OCI-LY7 (cell line): Measurements from ENCODE around the gene MEF2C. TPM values are rescaled to one million over a fixed set of nuclear protein-coding genes. Genes with fewer than 3 reads are reported as not detected.

Experiments
- BruUV-seq: library from RNA; stranded (reverse); fragments of 400-500 nt; replicated peaks from 2 replicates; lab custom pipeline; 2021; lab: Mats Ljungman, UMichigan
- CTCF ChIA-PET: fragments of 300-600 bp; sonication (Branson Sonifier 250); formaldehyde crosslinking; loops from one replicate; lab custom pipeline; 2022; ENCODE audit warnings: antibody characterized with exemption; ENCODE audit not compliant: unreplicated experiment; lab: Charles Lee
- POLR2A ChIA-PET: fragments of 300-600 bp; sonication (Branson Sonifier 250); formaldehyde crosslinking; loops from one replicate; lab custom pipeline; 2022; ENCODE audit warnings: antibody characterized with exemption; lab: Charles Lee
- DNase-seq: peaks from one replicate; pipeline ENCODE4 v3.0.0-alpha.2; 2015; ENCODE audit warnings: low spot score
- H2AFZ ChIP-seq: fragments of 200-600 bp; sonication (generic), shearing (Covaris generic); 2 replicates; pipeline ENCODE4 v1.6.1; 2014; ENCODE audit warnings: mild to moderate bottlenecking, antibody characterized with exemption, low read length, moderate library complexity
- H3K27ac ChIP-seq: fragments of 200-600 bp; sonication (generic); 2 replicates; pipeline ENCODE4 v1.5.1; 2014; ENCODE audit warnings: mixed run types, low read depth, mild to moderate bottlenecking, moderate library complexity, low read length, inconsistent platforms; ENCODE audit not compliant: poor library complexity, severe bottlenecking
- H3K36me3 ChIP-seq: fragments of 200-600 bp; sonication (generic); 2 replicates; pipeline ENCODE4 v1.6.1; 2014; ENCODE audit warnings: mild to moderate bottlenecking, antibody characterized with exemption, low read length, moderate library complexity, mixed read lengths; ENCODE audit not compliant: insufficient read depth
- H3K4me1 ChIP-seq: fragments of 200-600 bp; sonication (generic); 2 replicates; pipeline ENCODE4 v1.5.1; 2014; ENCODE audit warnings: mild to moderate bottlenecking, low read length; ENCODE audit not compliant: insufficient read depth, poor library complexity, severe bottlenecking
- H3K4me2 ChIP-seq: fragments of 200-600 bp; sonication (generic); 2 replicates; pipeline ENCODE4 v1.6.1; 2014; ENCODE audit warnings: mild to moderate bottlenecking, low read length
- H3K4me3 ChIP-seq: fragments of 200-600 bp; sonication (generic); 2 replicates; pipeline ENCODE4 v1.5.1; 2014; ENCODE audit warnings: mild to moderate bottlenecking, low read depth, low read length; ENCODE audit not compliant: poor library complexity, severe bottlenecking
- H3K79me2 ChIP-seq: fragments of 200-600 bp; sonication (generic); 2 replicates; pipeline ENCODE4 v1.6.1; 2016; ENCODE audit warnings: low read depth, mild to moderate bottlenecking, low read length, moderate library complexity, mixed read lengths; ENCODE audit not compliant: insufficient read depth
- H3K9me2 ChIP-seq: fragments of 200-600 bp; sonication (generic); 2 replicates; pipeline ENCODE4 v1.6.1; 2016; ENCODE audit warnings: mild to moderate bottlenecking, low read length, mixed read lengths; ENCODE audit not compliant: insufficient read depth
- H3K9me3 ChIP-seq: fragments of 200-600 bp; sonication (generic); 2 replicates; pipeline ENCODE4 v1.6.1; 2014; ENCODE audit warnings: mild to moderate bottlenecking, mixed run types, low read length, mixed read lengths
- H4K20me1 ChIP-seq: fragments of 200-600 bp; sonication (generic); 2 replicates; pipeline ENCODE4 v1.6.1; 2014; ENCODE audit warnings: mild to moderate bottlenecking, antibody characterized with exemption, low read length, moderate library complexity, mixed read lengths; ENCODE audit not compliant: insufficient read depth
- EZH2phosphoT487 ChIP-seq: fragments of 200-600 bp; sonication (generic); IDR thresholded peaks from 2 replicates; pipeline ENCODE4 v1.6.1; 2018; ENCODE audit warnings: low read depth, borderline replicate concordance, mild to moderate bottlenecking, mixed run types, antibody characterized with exemption, low read length, moderate library complexity, mixed read lengths
- intact Hi-C: fragments of 100-400 bp; cut with micrococcal nuclease; formaldehyde crosslinking; loops from one replicate; pipeline ENCODE4 v1.10.0; 2022; ENCODE audit not compliant: unreplicated experiment
- total RNA-seq, 2 experiments: library from RNA; depleted of rRNA in 1 of 2; stranded (reverse); fragments of >200 nt in 1 of 2; shearing (Covaris generic) in 1 of 2; gene quantifications; 2 replicates each; pipeline ENCODE4 v1.2.3, GENCODE V29; 2014 to 2022
- TF ChIP-seq, protein P1 (sequence below): fragments of 200-600 bp; sonication (generic); conservative IDR thresholded peaks from 2 replicates; pipeline ENCODE4 v1.5.1; 2014; ENCODE audit warnings: mild to moderate bottlenecking, antibody characterized with exemption, low read length, moderate library complexity, mixed read lengths

The MEF2C gene
- total RNA-seq, 2 experiments from 2014 or later: 5.5 to 57.6 TPM

DNA sequence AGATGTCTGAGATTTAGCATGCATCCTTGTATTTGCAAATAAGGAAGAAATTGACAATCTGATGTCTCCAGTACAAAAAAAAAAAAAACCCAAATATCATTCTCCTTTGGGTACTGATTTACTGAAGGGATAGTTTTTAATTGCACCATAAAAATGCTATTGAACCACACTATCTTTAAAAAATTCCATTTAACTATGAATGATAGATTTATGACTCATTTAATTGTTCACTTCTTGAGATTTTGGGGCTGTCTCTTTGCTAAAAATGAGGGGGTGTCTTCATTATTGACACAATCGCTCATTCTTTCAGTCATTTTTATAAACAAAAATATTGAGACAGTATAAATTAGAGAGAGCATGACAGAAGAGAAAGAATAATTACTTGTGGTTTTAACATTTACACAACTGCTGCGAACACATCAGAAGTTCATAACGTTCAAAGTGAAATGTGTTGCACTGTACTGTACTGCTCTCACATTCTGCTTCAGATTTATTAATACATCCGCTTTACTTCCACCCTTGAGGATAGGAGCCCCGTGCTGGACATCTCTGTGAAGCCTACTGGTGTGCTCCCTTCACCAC lies 142.3 kb downstream of the MEF2C start:
- no peak overlapping the region for H2AFZ ChIP-seq
- H3K9me2 ChIP-seq: no peaks in the 10 kb centered on the region
- no peak overlapping the region for H3K4me2 ChIP-seq
- no peaks in the 10 kb centered on the region for H4K20me1 ChIP-seq
- BruUV-seq: no TSS peak
- H3K27ac ChIP-seq: no peak overlapping the region
- no peaks in the 10 kb centered on the region for H3K36me3 ChIP-seq
- no peak for DNase-seq
- H3K79me2 ChIP-seq: no peaks in the 10 kb centered on the region
- TF ChIP-seq EZH2phosphoT487: no peak
- TF ChIP-seq, protein P1, sequence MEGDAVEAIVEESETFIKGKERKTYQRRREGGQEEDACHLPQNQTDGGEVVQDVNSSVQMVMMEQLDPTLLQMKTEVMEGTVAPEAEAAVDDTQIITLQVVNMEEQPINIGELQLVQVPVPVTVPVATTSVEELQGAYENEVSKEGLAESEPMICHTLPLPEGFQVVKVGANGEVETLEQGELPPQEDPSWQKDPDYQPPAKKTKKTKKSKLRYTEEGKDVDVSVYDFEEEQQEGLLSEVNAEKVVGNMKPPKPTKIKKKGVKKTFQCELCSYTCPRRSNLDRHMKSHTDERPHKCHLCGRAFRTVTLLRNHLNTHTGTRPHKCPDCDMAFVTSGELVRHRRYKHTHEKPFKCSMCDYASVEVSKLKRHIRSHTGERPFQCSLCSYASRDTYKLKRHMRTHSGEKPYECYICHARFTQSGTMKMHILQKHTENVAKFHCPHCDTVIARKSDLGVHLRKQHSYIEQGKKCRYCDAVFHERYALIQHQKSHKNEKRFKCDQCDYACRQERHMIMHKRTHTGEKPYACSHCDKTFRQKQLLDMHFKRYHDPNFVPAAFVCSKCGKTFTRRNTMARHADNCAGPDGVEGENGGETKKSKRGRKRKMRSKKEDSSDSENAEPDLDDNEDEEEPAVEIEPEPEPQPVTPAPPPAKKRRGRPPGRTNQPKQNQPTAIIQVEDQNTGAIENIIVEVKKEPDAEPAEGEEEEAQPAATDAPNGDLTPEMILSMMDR: no peak
- POLR2A ChIA-PET: interaction anchor here (0.5 to 2.5 kb wide), 6 partner anchors 24 to 134 kb away, joined by 3 to 17 read pairs (median 4); no protein-coding TSS in a partner anchor
- H3K4me3 ChIP-seq: no peak overlapping the region
- H3K4me1 ChIP-seq: peaks cover 18% of the 10 kb centered on the region
- CTCF ChIA-PET: no interaction called here
- intact Hi-C loops: no loop called here
- no peaks in the 10 kb centered on the region for H3K9me3 ChIP-seq

DNA sequence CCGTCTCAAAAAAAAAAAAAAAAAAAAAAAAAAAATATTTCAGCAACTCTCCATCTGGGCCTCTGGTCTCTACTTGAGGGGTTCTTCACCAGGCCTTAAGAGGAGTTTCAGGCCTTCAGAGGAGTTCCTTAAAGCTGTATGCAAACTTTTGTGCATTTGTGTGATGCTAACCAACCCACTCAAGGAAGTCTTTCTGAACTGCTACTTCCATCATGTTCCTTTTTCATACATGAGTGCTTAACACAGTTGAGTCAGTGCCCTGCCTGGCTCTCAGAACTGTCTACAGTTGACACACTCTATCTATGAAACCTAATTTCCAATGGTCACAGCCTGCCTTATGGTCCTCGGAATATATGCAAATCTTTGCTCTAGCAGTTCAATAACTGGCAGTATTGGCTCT lies 146.5 kb downstream of the MEF2C start:
- ChIA-PET CTCF (no interaction called here), POLR2A (interaction anchor here (0.5 to 1.2 kb wide), 4 partner anchors 34 to 560 kb away, joined by 3 to 6 read pairs (median 4); no protein-coding TSS in a partner anchor)
- Histone ChIP-seq H3K9me2 (no peaks in the 10 kb centered on the region), H3K79me2 (no peaks in the 10 kb centered on the region), H3K36me3 (no peaks in the 10 kb centered on the region), H2AFZ (peak overlapping the region; percentile 65; the same call in 1 of the 2 replicates), H3K4me2 (peak overlapping the region; percentile 30), H4K20me1 (no peaks in the 10 kb centered on the region), H3K27ac (no peak overlapping the region), H3K9me3 (no peaks in the 10 kb centered on the region), H3K4me1 (peaks cover 58% of the 10 kb centered on the region), H3K4me3 (no peak overlapping the region)
- TF ChIP-seq, protein P1: no peak
- no peak for TF ChIP-seq EZH2phosphoT487
- intact Hi-C loops: no loop called here
- peak; percentile 47 for DNase-seq
- BruUV-seq: no TSS peak

DNA sequence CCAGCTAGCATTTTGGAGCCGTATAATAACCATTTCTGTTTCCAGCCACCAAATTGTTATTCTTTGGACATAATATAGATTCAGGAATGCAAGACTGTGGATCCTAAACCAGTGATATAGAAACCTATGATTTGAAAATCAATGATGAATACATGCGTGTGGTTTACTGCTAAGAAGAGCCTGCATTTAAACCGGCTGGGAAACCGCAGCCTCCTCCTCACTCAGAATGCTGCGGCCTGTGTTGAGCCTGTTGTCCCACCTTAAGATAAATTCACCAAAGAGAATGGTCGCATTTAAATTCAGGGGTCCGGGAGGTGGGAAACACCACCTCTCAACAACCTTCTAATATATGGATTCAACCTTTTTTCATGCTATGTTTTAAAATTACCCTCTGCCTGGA lies 148.0 kb downstream of the MEF2C start:
- Histone ChIP-seq H3K4me1 (peaks cover 59% of the 10 kb centered on the region), H3K4me3 (peak overlapping the region; percentile 56)
- TF ChIP-seq, protein P1: 0 out of 2 replicates have a peak, but pooled peaks have one; percentile 1
- TF ChIP-seq EZH2phosphoT487: no peak

More for the DNA sequence above, 148.0 kb downstream of the MEF2C start:
- POLR2A ChIA-PET: interaction anchor here (0.6 to 3.8 kb wide), 13 partner anchors 11 to 151 kb away, joined by 3 to 21 read pairs (median 5); no protein-coding TSS in a partner anchor
- DNase-seq: no peak
- BruUV-seq: no TSS peak
- peak overlapping the region; percentile 85 for H2AFZ ChIP-seq
- CTCF ChIA-PET: no interaction called here
- peak overlapping the region; percentile 72 for H3K4me2 ChIP-seq
- H3K79me2 ChIP-seq: no peaks in the 10 kb centered on the region
- H3K27ac ChIP-seq: peak overlapping the region; percentile 82
- H3K36me3 ChIP-seq: no peaks in the 10 kb centered on the region
- H3K9me3 ChIP-seq: no peaks in the 10 kb centered on the region
- H3K9me2 ChIP-seq: no peaks in the 10 kb centered on the region
- H4K20me1 ChIP-seq: no peaks in the 10 kb centered on the region
- intact Hi-C loops: loop anchor here (1.0 to 2.0 kb wide), 2 partner anchors 60 to 145 kb away; no protein-coding TSS in a partner anchor
